Nephron (organoid): ENCODE data around the gene KLHL29.

Experiments
- H3K27ac Mint-ChIP-seq, 3 experiments: 2 replicates each; pipeline ENCODE4 v1.8.0; 2020; ENCODE audit warnings: mixed read lengths in 3 of 3, mild to moderate bottlenecking in 2 of 3, moderate library complexity in 1 of 3
- H3K27me3 Mint-ChIP-seq: 2 replicates; pipeline ENCODE4 v1.8.0; 2021; ENCODE audit warnings: low read depth, mild to moderate bottlenecking, moderate library complexity, mixed read lengths
- H3K36me3 Mint-ChIP-seq: 2 replicates; pipeline ENCODE4 v1.8.0; 2020; ENCODE audit warnings: low read depth, mixed read lengths
- H3K4me1 Mint-ChIP-seq: 2 replicates; pipeline ENCODE4 v1.8.0; 2020; ENCODE audit warnings: mixed read lengths
- H3K4me3 Mint-ChIP-seq, 3 experiments: 2 replicates each; pipeline ENCODE4 v1.8.0; 2020; ENCODE audit warnings: mild to moderate bottlenecking in 3 of 3, mixed read lengths in 3 of 3, moderate library complexity in 2 of 3
- H3K9me3 Mint-ChIP-seq: 2 replicates; pipeline ENCODE4 v1.8.0; 2020; ENCODE audit warnings: mixed read lengths
- CTCF ChIP-seq, 3 experiments: fragments of 200-600 bp; sonication (generic); IDR thresholded peaks; one replicate each; pipeline ENCODE4 v1.5.0; 2021; ENCODE audit warnings: antibody characterized with exemption in 3 of 3; ENCODE audit not compliant: unreplicated experiment in 3 of 3

Gene KLHL29

GRCh38 chr2:23354554-23354953 is 30.4 kb upstream of the KLHL29 start:
- Mint-ChIP-seq H3K27ac (no peak overlapping the region), H3K4me3 (no peak overlapping the region), H3K9me3 (no peaks in the 10 kb centered on the region), H3K27me3 (peaks cover 15% of the 10 kb centered on the region), H3K36me3 (no peaks in the 10 kb centered on the region), H3K4me1 (peaks cover 10% of the 10 kb centered on the region)
- no peak for TF ChIP-seq CTCF (IDR thresholded peaks at IDR 0.05; ENCODE audit: unreplicated experiment in 3 of 3)

- no peaks in the 10 kb centered on the region for H3K9me3 Mint-ChIP-seq
- H3K4me3 Mint-ChIP-seq = no peak overlapping the region
- TF ChIP-seq CTCF (IDR thresholded peaks at IDR 0.05; ENCODE audit: unreplicated experiment in 3 of 3) = no peak
- H3K4me1 Mint-ChIP-seq = peaks cover 8% of the 10 kb centered on the region
- H3K36me3 Mint-ChIP-seq = no peaks in the 10 kb centered on the region
- no peak overlapping the region for H3K27ac Mint-ChIP-seq
- H3K27me3 Mint-ChIP-seq = peaks cover 15% of the 10 kb centered on the region
Observed at GRCh38 chr2:23355001-23355400, 30.0 kb upstream of the KLHL29 start.

GRCh38 chr2:23356711-23357110 is 28.3 kb upstream of the KLHL29 start:
- Mint-ChIP-seq H3K4me3 (no peak overlapping the region), H3K9me3 (no peaks in the 10 kb centered on the region), H3K27ac (no peak overlapping the region), H3K27me3 (peaks cover 22% of the 10 kb centered on the region), H3K4me1 (peaks cover 8% of the 10 kb centered on the region), H3K36me3 (no peaks in the 10 kb centered on the region)
- no peak for TF ChIP-seq CTCF (IDR thresholded peaks at IDR 0.05; ENCODE audit: unreplicated experiment in 3 of 3)

GRCh38 chr2:23359631-23360567 is 25.1 kb upstream of the KLHL29 start:
- Mint-ChIP-seq H3K36me3 (no peaks in the 10 kb centered on the region), H3K27ac (peak overlapping the region; percentile 21 to 90 (median 49)), H3K4me3 (no peak overlapping the region), H3K4me1 (peaks cover 4% of the 10 kb centered on the region), H3K9me3 (no peaks in the 10 kb centered on the region), H3K27me3 (peaks cover 21% of the 10 kb centered on the region)
- TF ChIP-seq CTCF (IDR thresholded peaks at IDR 0.05; ENCODE audit: unreplicated experiment in 3 of 3) = no peak

- peaks cover 4% of the 10 kb centered on the region for H3K4me1 Mint-ChIP-seq
- no peak overlapping the region for H3K4me3 Mint-ChIP-seq
- no peaks in the 10 kb centered on the region for H3K36me3 Mint-ChIP-seq
- H3K27me3 Mint-ChIP-seq = peaks cover 17% of the 10 kb centered on the region
- TF ChIP-seq CTCF (IDR thresholded peaks at IDR 0.05; ENCODE audit: unreplicated experiment in 3 of 3) = no peak
- peak overlapping the region; percentile 21 to 90 (median 49) for H3K27ac Mint-ChIP-seq
- H3K9me3 Mint-ChIP-seq = no peaks in the 10 kb centered on the region
Observed at GRCh38 chr2:23360571-23361125, 24.3 kb upstream of the KLHL29 start.
